ENCODE measurements around the gene ELOVL2.

ELOVL2 gene

GRCh38 chr6:10979603-10980002 is 64.5 kb downstream of the ELOVL2 start:
- Histone ChIP-seq H3K9me3 (no peaks in the 10 kb centered on the region), H3K4me1 (ENCODE audit: control insufficient read depth in 1 of 2, insufficient read depth in 1 of 2, low read depth in 1 of 2, low read length in 1 of 2) (no peaks in the 10 kb centered on the region), H3K36me3 (no peaks in the 10 kb centered on the region), H3K4me3 (ENCODE audit: low read depth in 1 of 2, low read length in 1 of 2) (no peak overlapping the region), H3K27ac (no peak overlapping the region), H3K27me3 (peaks cover 27% of the 10 kb centered on the region)
- no peak for TF ChIP-seq CTCF (IDR thresholded peaks at IDR 0.05)

- no peak overlapping the region for H3K4me3 ChIP-seq (ENCODE audit: low read depth in 1 of 2, low read length in 1 of 2)
- H3K36me3 ChIP-seq = no peaks in the 10 kb centered on the region
- H3K9me3 ChIP-seq = no peaks in the 10 kb centered on the region
- peaks cover 22% of the 10 kb centered on the region for H3K27me3 ChIP-seq
- H3K27ac ChIP-seq = no peak overlapping the region
- TF ChIP-seq CTCF (IDR thresholded peaks at IDR 0.05) = no peak
- H3K4me1 ChIP-seq (ENCODE audit: control insufficient read depth in 1 of 2, insufficient read depth in 1 of 2, low read depth in 1 of 2, low read length in 1 of 2) = no peaks in the 10 kb centered on the region
Measured at GRCh38 chr6:10977231-10977968, 66.7 kb downstream of the ELOVL2 start.

GRCh38 chr6:10976571-10976970 is 67.5 kb downstream of the ELOVL2 start:
- no peak overlapping the region for H3K27ac ChIP-seq
- H3K4me1 ChIP-seq (ENCODE audit: control insufficient read depth in 1 of 2, insufficient read depth in 1 of 2, low read depth in 1 of 2, low read length in 1 of 2) = no peaks in the 10 kb centered on the region
- no peaks in the 10 kb centered on the region for H3K36me3 ChIP-seq
- H3K4me3 ChIP-seq (ENCODE audit: low read depth in 1 of 2, low read length in 1 of 2) = no peak overlapping the region
- TF ChIP-seq CTCF (IDR thresholded peaks at IDR 0.05) = no peak
- H3K9me3 ChIP-seq = no peaks in the 10 kb centered on the region
- peaks cover 17% of the 10 kb centered on the region for H3K27me3 ChIP-seq

GRCh38 chr6:10972196-10972595 is 71.9 kb downstream of the ELOVL2 start:
- no peaks in the 10 kb centered on the region for H3K9me3 ChIP-seq
- no peaks in the 10 kb centered on the region for H3K36me3 ChIP-seq
- no peak overlapping the region for H3K27ac ChIP-seq
- TF ChIP-seq CTCF (IDR thresholded peaks at IDR 0.05) = no peak
- H3K4me1 ChIP-seq (ENCODE audit: control insufficient read depth in 1 of 2, insufficient read depth in 1 of 2, low read depth in 1 of 2, low read length in 1 of 2) = no peaks in the 10 kb centered on the region
- H3K4me3 ChIP-seq (ENCODE audit: low read depth in 1 of 2, low read length in 1 of 2) = no peak overlapping the region
- no peaks in the 10 kb centered on the region for H3K27me3 ChIP-seq

GRCh38 chr6:10970731-10971130 is 73.4 kb downstream of the ELOVL2 start:
- no peak for TF ChIP-seq CTCF (IDR thresholded peaks at IDR 0.05)
- H3K9me3 ChIP-seq = no peaks in the 10 kb centered on the region
- no peaks in the 10 kb centered on the region for H3K4me1 ChIP-seq (ENCODE audit: control insufficient read depth in 1 of 2, insufficient read depth in 1 of 2, low read depth in 1 of 2, low read length in 1 of 2)
- H3K27ac ChIP-seq = no peak overlapping the region
- no peaks in the 10 kb centered on the region for H3K36me3 ChIP-seq
- H3K4me3 ChIP-seq (ENCODE audit: low read depth in 1 of 2, low read length in 1 of 2) = no peak overlapping the region
- H3K27me3 ChIP-seq = no peaks in the 10 kb centered on the region

Measured in neutrophil (primary cell).